Measurements from ENCODE around the gene CCNL2. TPM values are rescaled to one million over a fixed set of nuclear protein-coding genes. Genes with fewer than 3 reads are reported as not detected.

CCNL2 gene
- total and polyA plus RNA-seq, 2 of the 13 experiments (the other 11 are each of a cell fraction or from before 2014, with no cell fraction given): 105 to 340 TPM

DNA sequence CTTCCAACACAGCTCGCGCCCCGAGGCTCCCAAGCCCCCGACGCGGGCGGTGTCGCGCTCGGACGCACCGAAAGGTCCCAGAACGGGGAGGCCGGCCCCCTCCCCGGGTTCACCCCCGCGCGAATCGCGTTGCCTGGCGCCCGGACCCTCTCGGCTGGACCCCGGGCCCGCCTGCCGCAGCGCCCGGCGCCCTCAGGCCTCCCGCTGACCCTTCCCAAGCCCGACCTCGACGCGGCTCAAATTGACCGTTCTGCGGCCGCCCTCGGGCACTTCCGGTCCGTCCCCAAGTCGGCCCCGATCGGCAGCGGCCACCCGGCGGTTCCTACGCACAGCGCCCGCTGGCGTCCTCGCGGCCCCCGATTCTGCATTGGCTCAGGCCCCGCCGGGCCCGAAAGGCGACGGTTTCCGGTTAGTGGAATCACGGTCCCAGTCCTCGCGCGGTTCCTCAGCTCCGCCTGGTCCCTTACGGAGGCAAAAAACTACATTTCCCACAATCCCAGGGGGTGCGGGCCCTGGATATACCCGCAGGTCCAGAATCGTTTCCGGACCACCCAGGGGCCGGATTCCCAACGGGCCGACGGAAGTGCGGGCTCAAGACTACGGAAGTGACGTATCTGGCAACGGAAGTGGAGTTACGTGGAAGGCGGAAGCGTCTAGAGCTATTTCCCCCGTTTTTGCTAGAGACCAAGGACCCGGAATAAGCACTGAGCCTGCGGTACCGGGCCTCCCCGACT, 24.0 kb downstream of the CCNL2 start, which contains the start of gene AURKAIP1 (continued):
- TF ChIP-seq, protein P1, sequence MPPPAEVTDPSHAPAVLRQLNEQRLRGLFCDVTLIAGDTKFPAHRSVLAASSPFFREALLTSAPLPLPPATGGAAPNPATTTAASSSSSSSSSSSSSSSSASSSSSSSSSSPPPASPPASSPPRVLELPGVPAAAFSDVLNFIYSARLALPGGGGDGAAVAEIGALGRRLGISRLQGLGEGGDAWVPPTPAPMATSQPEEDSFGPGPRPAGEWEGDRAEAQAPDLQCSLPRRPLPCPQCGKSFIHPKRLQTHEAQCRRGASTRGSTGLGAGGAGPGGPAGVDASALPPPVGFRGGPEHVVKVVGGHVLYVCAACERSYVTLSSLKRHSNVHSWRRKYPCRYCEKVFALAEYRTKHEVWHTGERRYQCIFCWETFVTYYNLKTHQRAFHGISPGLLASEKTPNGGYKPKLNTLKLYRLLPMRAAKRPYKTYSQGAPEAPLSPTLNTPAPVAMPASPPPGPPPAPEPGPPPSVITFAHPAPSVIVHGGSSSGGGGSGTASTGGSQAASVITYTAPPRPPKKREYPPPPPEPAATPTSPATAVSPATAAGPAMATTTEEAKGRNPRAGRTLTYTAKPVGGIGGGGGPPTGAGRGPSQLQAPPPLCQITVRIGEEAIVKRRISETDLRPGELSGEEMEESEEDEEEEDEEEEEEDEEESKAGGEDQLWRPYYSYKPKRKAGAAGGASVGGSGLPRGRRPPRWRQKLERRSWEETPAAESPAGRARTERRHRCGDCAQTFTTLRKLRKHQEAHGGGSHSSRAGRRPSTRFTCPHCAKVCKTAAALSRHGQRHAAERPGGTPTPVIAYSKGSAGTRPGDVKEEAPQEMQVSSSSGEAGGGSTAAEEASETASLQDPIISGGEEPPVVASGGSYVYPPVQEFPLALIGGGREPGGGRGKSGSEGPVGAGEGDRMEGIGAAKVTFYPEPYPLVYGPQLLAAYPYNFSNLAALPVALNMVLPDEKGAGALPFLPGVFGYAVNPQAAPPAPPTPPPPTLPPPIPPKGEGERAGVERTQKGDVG (CRISPR knock-in tag; IDR thresholded peaks at IDR 0.05; ENCODE audit: borderline replicate concordance): no peak
- TF ChIP-seq, protein P2, sequence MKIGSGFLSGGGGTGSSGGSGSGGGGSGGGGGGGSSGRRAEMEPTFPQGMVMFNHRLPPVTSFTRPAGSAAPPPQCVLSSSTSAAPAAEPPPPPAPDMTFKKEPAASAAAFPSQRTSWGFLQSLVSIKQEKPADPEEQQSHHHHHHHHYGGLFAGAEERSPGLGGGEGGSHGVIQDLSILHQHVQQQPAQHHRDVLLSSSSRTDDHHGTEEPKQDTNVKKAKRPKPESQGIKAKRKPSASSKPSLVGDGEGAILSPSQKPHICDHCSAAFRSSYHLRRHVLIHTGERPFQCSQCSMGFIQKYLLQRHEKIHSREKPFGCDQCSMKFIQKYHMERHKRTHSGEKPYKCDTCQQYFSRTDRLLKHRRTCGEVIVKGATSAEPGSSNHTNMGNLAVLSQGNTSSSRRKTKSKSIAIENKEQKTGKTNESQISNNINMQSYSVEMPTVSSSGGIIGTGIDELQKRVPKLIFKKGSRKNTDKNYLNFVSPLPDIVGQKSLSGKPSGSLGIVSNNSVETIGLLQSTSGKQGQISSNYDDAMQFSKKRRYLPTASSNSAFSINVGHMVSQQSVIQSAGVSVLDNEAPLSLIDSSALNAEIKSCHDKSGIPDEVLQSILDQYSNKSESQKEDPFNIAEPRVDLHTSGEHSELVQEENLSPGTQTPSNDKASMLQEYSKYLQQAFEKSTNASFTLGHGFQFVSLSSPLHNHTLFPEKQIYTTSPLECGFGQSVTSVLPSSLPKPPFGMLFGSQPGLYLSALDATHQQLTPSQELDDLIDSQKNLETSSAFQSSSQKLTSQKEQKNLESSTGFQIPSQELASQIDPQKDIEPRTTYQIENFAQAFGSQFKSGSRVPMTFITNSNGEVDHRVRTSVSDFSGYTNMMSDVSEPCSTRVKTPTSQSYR (CRISPR knock-in tag; IDR thresholded peaks at IDR 0.05; ENCODE audit: borderline replicate concordance): peak; percentile 65; the same call in 1 of the 2 replicates
- no peak for TF ChIP-seq REXO4 (CRISPR knock-in tag; IDR thresholded peaks at IDR 0.05; ENCODE audit: borderline replicate concordance)
- TF ChIP-seq KMT2A (CRISPR knock-in tag; IDR thresholded peaks at IDR 0.05): peak; percentile 98
- TF ChIP-seq HOXA9 (CRISPR knock-in tag; IDR thresholded peaks at IDR 0.05; ENCODE audit: borderline replicate concordance): no peak
- peak; percentile 93 for TF ChIP-seq ZNF607 (CRISPR knock-in tag; IDR thresholded peaks at IDR 0.05; ENCODE audit: borderline replicate concordance)
- peak; percentile 82 for TF ChIP-seq TEAD3 (CRISPR knock-in tag; optimal IDR thresholded peaks at IDR 0.05; ENCODE audit: borderline replicate concordance)
- TF ChIP-seq RFX3 (CRISPR knock-in tag; IDR thresholded peaks at IDR 0.05): 0 out of 2 replicates have a peak, but pooled peaks have one; percentile 10
- no peak for TF ChIP-seq ZKSCAN5 (CRISPR knock-in tag; IDR thresholded peaks at IDR 0.05)
- TF ChIP-seq NONO (IDR thresholded peaks at IDR 0.05): no peak
- TF ChIP-seq NONO (CRISPR knock-in tag; conservative IDR thresholded peaks at IDR 0.05): peak; percentile 100
- TF ChIP-seq RCOR2 (CRISPR knock-in tag; IDR thresholded peaks at IDR 0.05): no peak
- TF ChIP-seq MEF2D (CRISPR knock-in tag; IDR thresholded peaks at IDR 0.05): peak; percentile 70
- TF ChIP-seq, protein P3, sequence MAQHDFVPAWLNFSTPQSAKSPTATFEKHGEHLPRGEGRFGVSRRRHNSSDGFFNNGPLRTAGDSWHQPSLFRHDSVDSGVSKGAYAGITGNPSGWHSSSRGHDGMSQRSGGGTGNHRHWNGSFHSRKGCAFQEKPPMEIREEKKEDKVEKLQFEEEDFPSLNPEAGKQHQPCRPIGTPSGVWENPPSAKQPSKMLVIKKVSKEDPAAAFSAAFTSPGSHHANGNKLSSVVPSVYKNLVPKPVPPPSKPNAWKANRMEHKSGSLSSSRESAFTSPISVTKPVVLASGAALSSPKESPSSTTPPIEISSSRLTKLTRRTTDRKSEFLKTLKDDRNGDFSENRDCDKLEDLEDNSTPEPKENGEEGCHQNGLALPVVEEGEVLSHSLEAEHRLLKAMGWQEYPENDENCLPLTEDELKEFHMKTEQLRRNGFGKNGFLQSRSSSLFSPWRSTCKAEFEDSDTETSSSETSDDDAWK (CRISPR knock-in tag; IDR thresholded peaks at IDR 0.05): no peak
- 0 out of 2 replicates have a peak, but pooled peaks have one; percentile 24 for TF ChIP-seq HNF4G (IDR thresholded peaks at IDR 0.05; ENCODE audit: borderline replicate concordance, low read depth, low read length)
- TF ChIP-seq HNF4G (CRISPR knock-in tag; IDR thresholded peaks at IDR 0.05; ENCODE audit: borderline replicate concordance, low read depth): 0 out of 2 replicates have a peak, but pooled peaks have one; percentile 40
- peak; percentile 78 for TF ChIP-seq FOSL2 (CRISPR knock-in tag; IDR thresholded peaks at IDR 0.05)
- TF ChIP-seq MAZ (IDR thresholded peaks at IDR 0.05; ENCODE audit: borderline replicate concordance, low read depth, low read length): peak; percentile 98
- TF ChIP-seq MAZ (CRISPR knock-in tag; IDR thresholded peaks at IDR 0.05; ENCODE audit: low read depth): peak; percentile 99
- peak; percentile 64; the same call in 1 of the 2 replicates for TF ChIP-seq GATAD2A (CRISPR knock-in tag; IDR thresholded peaks at IDR 0.05)
- TF ChIP-seq, protein P4, sequence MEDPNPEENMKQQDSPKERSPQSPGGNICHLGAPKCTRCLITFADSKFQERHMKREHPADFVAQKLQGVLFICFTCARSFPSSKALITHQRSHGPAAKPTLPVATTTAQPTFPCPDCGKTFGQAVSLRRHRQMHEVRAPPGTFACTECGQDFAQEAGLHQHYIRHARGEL (CRISPR knock-in tag; IDR thresholded peaks at IDR 0.05): no peak
- TF ChIP-seq RXRA (CRISPR knock-in tag; IDR thresholded peaks at IDR 0.05): peak; percentile 90
- TF ChIP-seq SRSF9 (IDR thresholded peaks at IDR 0.05; ENCODE audit: borderline replicate concordance, insufficient read depth, low read depth, low read length, poor library complexity, severe bottlenecking): no peak
